Stimulated activated naive B cell treated with anti-CD40 and anti-IgM and Interleukin-4, amounts not matched to agents 10 μg/mL and 1 μg/mL and 100 μg/mL, for 72 hours (primary cell): ENCODE data around the gene GCK.

ENCODE experiments used
- ATAC-seq, 2 donors: fragments of 150-1000 bp; cut with Tn5 transposase; replicated peaks; 2 replicates each; pipeline ENCODE4 v1.10.0; 2021; ENCODE audit warnings: moderate library complexity in 1 of 2
- DNase-seq: peaks from one replicate; pipeline ENCODE4 v3.0.0; 2021
- H3K27ac Mint-ChIP-seq: one replicate; pipeline ENCODE4 v1.8.0; 2022; ENCODE audit warnings: mild to moderate bottlenecking, mixed read lengths
- H3K27me3 Mint-ChIP-seq, 2 donors: one replicate each; pipeline ENCODE4 v1.8.0; 2022; ENCODE audit warnings: mixed read lengths in 2 of 2
- H3K36me3 Mint-ChIP-seq, 2 donors: one replicate each; pipeline ENCODE4 v1.8.0; 2022; ENCODE audit warnings: mixed read lengths in 2 of 2, mild to moderate bottlenecking in 1 of 2
- H3K4me1 Mint-ChIP-seq, 2 donors: one replicate each; pipeline ENCODE4 v1.8.0; 2022; ENCODE audit warnings: mixed read lengths in 2 of 2, mild to moderate bottlenecking in 1 of 2
- H3K4me3 Mint-ChIP-seq, 2 donors: one replicate each; pipeline ENCODE4 v1.8.0; 2022; ENCODE audit warnings: mild to moderate bottlenecking in 2 of 2, mixed read lengths in 2 of 2, moderate library complexity in 1 of 2
- H3K9me3 Mint-ChIP-seq, 2 donors: one replicate each; pipeline ENCODE4 v1.8.0; 2022; ENCODE audit warnings: mixed read lengths in 2 of 2, mild to moderate bottlenecking in 1 of 2

Gene GCK

DNA sequence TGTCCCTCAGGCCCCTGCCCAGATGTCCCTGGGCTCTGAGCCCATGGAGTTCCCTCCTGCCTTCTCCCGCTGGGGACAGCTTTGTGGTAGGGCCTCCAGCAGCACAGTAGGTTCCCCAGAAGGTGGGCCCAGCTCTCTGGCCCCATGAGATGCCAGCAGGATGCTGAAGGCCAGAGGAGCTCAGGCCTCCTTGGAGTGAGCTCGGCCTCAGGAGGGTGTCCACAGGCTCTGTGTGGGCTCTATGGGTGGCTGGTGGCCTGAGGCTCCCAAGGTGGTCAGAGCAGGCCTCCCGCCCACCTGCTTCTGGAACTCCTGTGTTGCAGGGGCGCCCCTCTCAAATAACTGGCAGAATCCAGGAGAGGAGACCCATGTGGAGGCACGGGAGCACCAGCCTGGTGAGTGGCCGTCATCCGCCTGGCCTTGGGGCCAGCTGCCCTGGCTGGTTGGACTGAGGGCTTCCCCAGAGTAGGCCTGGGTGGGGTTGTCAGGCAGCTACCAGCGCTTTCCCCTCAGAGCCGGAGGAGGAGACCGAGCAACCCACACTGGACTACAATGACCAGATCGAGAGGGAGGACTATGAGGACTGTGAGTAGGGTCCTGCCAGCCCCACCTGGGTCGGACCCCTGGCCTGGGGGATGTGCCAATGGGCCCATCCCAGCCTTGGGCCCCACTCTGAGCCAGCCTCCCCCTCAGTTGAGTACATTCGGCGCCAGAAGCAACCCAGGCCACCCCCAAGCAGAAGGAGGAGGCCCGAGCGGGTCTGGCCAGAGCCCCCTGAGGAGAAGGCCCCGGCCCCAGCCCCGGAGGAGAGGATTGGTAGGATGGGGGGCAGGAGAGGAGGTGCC, 81.9 kb downstream of the GCK start:
- Mint-ChIP-seq H3K27ac (no peak overlapping the region), H3K9me3 (no peaks in the 10 kb centered on the region), H3K36me3 (peaks cover 10 to 16% of the 10 kb centered on the region in 2 donors), H3K4me1 (peaks cover 25 to 31% of the 10 kb centered on the region in 2 donors), H3K4me3 (no peak overlapping the region), H3K27me3 (no peaks in the 10 kb centered on the region)
- no peak for DNase-seq
- ATAC-seq, result no peak

DNA sequence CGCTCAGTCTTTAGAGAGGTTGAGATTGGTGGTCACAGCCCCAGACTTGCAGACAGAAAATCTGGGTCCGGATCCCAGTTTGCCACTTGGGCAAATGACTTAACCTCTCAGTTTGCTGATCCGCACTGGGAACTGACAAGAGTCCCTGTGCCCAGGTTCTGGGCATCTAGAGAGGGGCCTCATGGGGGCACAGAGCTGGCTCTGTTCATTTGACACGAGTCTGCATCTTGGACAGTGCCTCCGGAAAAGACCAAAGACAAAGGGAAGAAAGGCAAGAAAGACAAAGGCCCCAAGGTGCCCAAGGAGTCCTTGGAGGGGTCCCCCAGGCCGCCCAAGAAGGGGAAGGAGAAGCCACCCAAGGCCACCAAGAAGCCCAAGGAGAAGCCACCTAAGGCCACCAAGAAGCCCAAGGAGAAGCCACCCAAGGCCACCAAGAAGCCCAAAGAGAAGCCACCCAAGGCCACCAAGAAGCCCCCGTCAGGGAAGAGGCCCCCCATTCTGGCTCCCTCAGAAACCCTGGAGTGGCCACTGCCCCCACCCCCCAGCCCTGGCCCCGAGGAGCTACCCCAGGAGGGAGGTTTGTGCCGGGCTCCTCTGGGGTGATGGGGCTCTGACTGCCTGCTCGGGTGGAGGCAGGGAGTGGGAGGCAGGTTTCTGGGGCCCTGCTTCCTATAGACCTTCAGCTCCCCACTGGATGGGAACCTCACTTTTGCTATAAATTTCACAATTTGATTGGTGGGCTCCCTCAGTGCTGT, 82.8 kb downstream of the GCK start:
- ATAC-seq (no peak), DNase-seq (no peak)
- Mint-ChIP-seq H3K27ac (peak overlapping the region; percentile 57), H3K9me3 (no peaks in the 10 kb centered on the region), H3K27me3 (no peaks in the 10 kb centered on the region), H3K4me3 (no peak overlapping the region), H3K4me1 (peaks cover 30 to 38% of the 10 kb centered on the region in 2 donors), H3K36me3 (peaks cover 4 to 9% of the 10 kb centered on the region in 2 donors)

DNA sequence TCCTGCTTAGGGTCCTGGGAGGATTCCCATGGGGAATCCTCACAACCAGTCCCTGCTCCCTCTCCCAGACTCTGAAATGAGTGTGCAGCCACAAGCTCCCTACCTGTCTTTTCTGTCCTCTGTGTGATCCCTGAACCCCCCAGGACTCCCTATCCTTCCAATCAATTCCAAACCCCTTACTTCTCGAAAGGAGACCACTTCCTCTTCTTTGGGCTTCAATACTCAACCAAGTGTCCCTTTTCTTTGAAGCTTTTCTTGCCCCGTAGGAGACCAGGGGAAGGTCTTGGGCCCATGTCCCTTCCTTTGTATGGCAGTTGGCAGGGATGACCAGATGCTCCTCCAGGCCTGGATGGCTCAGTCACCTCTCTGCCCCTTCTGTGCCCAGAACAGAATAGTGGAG, 83.4 kb downstream of the GCK start:
- Mint-ChIP-seq H3K27me3 (no peaks in the 10 kb centered on the region), H3K4me1 (peaks cover 36 to 45% of the 10 kb centered on the region in 2 donors), H3K27ac (no peak overlapping the region), H3K4me3 (peak overlapping the region; percentile 26 to 35), H3K36me3 (peaks cover 4 to 9% of the 10 kb centered on the region in 2 donors), H3K9me3 (no peaks in the 10 kb centered on the region)
- ATAC-seq (no peak), DNase-seq (no peak)

DNA sequence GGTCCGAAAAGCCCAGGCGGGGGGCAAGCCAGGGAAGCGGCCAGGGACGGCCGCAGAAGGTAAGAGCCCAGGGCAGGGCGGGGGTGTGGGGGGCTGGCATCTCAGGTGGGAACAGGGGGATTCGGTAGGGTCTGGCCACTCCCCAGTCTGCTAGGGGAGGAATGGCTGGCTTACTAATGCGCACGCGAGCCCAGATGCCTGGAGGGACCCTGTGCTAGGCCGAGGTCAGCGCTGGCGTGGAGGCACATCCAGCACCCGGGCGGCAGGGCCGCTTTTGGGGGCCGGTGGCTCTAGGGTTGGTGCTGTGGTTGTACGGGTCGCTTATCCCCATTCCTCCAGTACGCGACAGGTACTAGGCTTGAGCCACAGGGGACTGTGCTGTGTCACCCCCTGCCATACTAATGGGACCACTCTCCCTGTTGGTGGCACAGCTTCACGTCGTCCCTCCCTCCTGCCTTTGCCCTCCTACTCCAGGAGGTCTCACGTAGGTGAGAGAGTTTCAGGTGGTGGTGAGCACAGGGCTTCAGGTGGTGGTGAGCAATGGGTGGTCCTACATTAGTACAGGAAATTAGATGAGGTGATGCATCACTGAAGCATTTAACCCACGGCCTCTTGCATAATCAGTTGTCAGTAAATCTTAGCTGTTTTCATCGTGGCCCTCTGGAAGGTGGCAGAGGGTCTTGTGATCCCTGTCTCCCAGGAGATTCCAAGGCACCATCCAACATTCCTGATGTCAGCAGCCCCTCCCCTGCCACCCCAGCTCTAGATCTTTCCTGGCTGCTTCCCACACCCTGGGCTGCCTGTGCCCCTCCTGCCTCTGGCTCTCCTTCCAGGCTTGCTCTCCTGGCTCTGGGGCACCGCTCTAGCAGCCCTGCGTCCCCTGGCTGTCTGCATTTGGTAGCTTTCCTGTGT, 84.1 kb downstream of the GCK start:
- Mint-ChIP-seq H3K36me3 (peaks cover 4 to 9% of the 10 kb centered on the region in 2 donors), H3K9me3 (no peaks in the 10 kb centered on the region), H3K27ac (peak overlapping the region; percentile 56), H3K4me1 (peaks cover 43 to 52% of the 10 kb centered on the region in 2 donors), H3K27me3 (no peaks in the 10 kb centered on the region), H3K4me3 (peak overlapping the region; percentile 72)
- ATAC-seq (peak; percentile 12 to 30), DNase-seq (no peak)

DNA sequence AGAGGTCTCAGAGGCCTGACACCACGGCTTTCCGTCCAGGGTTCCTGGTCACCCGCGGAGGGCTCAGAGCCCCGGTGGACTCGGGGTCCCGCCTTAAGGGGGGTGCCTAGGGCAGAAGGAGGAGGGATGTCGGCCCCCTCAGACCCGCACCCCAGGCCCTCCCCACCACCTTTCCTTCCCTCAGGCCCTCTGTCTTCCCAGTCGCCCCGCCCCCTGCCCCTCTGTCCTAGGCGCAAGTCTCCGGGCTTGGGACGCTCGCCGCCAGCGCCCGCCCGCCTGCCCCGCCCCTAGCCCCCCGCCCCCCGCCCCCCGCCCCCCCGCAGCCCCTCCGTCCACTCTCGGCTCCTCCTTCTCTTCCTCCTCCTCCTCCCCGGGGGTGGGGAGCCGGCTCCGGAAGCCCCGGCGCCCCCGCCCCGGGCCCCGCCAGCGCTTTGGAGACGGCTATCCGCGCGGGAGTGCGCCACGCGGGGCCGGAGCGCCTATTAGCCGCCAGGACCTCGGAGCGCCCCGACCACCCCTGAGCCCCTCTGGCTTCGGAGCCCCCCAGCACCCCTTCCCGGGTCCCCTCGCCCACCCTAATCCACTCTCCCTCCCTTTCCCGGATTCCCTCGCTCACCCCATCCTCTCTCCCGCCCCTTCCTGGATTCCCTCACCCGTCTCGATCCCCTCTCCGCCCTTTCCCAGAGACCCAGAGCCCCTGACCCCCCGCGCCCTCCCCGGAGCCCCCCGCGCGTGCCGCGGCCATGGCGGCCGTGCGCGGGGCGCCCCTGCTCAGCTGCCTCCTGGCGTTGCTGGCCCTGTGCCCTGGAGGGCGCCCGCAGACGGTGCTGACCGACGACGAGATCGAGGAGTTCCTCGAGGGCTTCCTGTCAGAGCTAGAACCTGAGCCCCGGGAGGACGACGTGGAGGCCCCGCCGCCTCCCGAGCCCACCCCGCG, 85.0 kb downstream of the GCK start, which contains the start of gene AEBP1:
Gene AEBP1, plus strand, starts transcription at position 423 of the 937 bp plus-strand sequence. Its CDS starts 321 bp downstream, at position 744.
- Mint-ChIP-seq H3K4me1 (peaks cover 44 to 58% of the 10 kb centered on the region in 2 donors), H3K9me3 (no peaks in the 10 kb centered on the region), H3K36me3 (peaks cover 4 to 9% of the 10 kb centered on the region in 2 donors), H3K4me3 (peak within 1 kb of the TSS; percentile 72), H3K27me3 (no peaks in the 10 kb centered on the region), H3K27ac (peak within 1 kb of the TSS; percentile 67)
- peak; percentile 64 to 74 for ATAC-seq
- DNase-seq, result peak; percentile 39

DNA sequence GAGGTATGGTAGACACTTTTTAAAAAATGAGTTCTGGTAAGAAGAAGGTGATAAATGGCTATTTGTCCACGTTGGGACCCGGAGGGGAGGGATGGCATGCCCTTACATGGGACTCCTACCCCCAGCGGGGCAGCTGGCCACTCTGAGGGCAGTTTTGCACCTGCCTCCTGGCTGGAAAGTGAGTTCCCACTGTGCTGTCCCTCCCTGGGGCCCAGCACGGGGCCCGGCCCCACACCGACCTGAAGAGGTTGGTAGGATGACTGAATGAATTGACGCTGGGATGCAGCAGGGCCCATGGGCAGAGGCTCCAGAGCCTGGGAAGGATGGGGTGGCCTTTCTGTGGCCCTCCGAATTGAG, 85.7 kb downstream of the GCK start:
- H3K27ac Mint-ChIP-seq, result peak overlapping the region; percentile 7
- no peak for ATAC-seq
- no peak for DNase-seq
- H3K4me1 Mint-ChIP-seq, result peaks cover 44 to 58% of the 10 kb centered on the region in 2 donors
- H3K27me3 Mint-ChIP-seq, result no peaks in the 10 kb centered on the region
- no peaks in the 10 kb centered on the region for H3K9me3 Mint-ChIP-seq
- H3K4me3 Mint-ChIP-seq, result peak overlapping the region; percentile 43 to 71
- peaks cover 0 to 6% of the 10 kb centered on the region in 2 donors for H3K36me3 Mint-ChIP-seq

DNA sequence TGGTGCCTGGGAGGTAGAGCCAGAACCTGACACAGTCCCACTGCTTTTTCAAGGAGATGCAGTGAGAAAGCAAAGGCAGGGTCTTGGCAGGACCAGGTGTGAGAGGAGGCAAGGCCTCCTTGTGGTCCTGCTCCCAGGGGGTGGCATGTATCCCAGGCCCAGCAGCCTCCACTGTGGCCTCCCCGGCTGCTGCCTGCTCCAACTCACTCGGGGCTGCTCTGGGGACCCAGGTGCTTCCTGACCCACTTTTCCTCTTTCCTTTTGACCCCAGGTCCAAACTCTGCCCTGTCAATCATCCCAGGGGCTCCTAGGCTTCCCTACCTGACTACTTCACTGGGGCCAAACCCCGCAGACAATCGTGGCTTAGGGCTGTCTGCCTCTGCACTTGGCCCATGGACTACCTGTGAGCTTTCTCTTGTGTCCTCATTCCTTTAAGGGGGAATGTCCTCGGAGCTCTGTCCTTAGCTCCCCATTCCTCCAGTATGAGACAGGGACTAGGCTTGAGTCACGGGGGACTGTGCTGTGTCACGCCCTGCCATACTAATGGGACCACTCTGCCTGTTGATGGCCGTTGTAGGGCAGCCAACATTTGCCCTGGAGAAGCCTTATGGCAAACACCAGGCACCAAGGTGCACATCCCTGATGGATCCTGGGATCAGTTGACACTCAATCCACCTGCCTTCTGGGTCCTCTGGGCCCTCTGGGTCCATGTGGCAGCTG, 86.2 kb downstream of the GCK start:
- Mint-ChIP-seq H3K4me1 (peaks cover 40 to 59% of the 10 kb centered on the region in 2 donors), H3K27me3 (no peaks in the 10 kb centered on the region), H3K36me3 (peaks cover 0 to under 1% of the 10 kb centered on the region in 2 donors), H3K9me3 (no peaks in the 10 kb centered on the region), H3K27ac (peak overlapping the region; percentile 7), H3K4me3 (peak overlapping the region; percentile 43 to 71)
- no peak for DNase-seq
- ATAC-seq, result no peak

DNA sequence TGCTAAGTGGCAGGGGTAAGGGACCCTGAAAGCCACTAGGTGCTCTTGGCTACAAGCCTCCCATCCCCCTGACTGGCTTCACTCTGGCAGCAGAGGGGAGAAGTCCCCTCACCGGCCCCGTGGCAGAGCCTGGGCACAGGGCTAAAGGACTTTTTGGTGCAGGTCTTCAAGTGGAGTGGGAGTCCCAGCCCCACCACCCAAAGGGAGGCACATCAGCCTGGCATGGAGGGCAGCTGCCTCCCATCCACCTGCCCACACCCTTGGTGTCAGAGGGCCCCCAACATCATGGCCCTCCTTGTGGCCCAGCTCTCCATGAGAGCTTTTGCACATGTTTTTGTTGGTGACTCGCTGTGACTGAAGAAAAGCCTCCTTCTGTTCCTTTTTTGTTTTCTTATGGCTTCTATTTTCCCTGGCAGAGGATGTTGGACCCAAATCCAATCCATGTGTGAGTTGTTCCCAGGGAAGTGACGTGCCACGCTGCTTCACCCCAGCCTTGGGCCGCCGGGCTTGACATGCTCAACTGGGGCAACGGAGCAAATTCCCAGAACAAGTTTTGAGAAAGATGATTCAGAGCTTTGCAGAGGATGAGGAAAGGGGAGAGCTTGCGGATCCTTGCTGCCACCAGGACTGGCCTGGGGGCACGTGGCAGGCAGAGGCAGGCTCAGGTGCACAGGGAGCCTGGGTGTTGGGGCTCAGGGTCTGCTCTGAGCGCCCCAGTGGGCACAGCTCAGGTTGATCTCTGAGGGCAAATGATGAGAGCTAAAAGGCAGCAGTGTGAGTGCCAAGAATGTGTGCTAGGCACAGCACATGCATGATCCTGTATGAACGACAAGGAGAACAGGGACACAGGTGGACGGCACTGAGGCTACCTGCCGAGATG, 87.0 kb downstream of the GCK start:
- ATAC-seq (no peak), DNase-seq (no peak)
- H3K27me3 Mint-ChIP-seq, result no peaks in the 10 kb centered on the region
- H3K9me3 Mint-ChIP-seq, result no peaks in the 10 kb centered on the region
- peaks cover 47 to 67% of the 10 kb centered on the region in 2 donors for H3K4me1 Mint-ChIP-seq
- H3K4me3 Mint-ChIP-seq, result no peak overlapping the region
- H3K27ac Mint-ChIP-seq, result no peak overlapping the region
- no peaks in the 10 kb centered on the region for H3K36me3 Mint-ChIP-seq

DNA sequence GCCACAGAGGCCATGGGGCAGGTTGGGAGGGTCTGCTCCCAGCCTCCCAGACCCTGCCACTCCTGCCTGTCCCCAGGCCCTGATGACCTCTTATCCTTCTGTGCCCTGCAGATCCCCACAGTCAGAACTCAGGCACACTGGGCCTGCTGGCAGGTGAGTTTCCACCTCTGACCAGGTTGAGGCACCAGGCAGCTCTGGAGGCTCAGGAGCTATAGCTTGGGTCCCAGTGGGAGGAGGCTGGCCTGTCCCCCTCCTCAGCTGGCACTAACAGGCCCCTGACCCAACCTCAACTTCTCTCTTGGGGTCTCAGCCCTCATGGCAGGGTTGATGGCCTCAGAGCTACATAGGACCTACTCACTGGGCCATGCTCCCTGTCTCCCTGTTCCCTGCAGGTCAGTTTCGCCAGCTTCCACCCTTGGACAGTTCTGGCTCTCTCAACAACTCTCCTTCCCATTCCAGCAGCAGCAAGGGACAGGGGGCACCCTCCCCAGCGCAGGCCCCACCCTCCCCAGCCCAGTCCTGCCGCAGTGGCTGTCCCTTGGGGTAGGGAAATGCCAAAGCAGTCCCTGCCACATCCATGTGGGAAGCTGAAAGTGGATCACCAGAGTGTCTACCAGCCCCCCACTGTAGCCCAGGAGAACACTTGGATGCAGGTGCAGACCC, 87.8 kb downstream of the GCK start:
- H3K27me3 Mint-ChIP-seq, result no peaks in the 10 kb centered on the region
- H3K4me1 Mint-ChIP-seq, result peaks cover 55 to 75% of the 10 kb centered on the region in 2 donors
- DNase-seq (no peak), ATAC-seq (no peak)
- no peaks in the 10 kb centered on the region for H3K9me3 Mint-ChIP-seq
- H3K4me3 Mint-ChIP-seq, result no peak overlapping the region
- no peaks in the 10 kb centered on the region for H3K36me3 Mint-ChIP-seq
- peak overlapping the region; percentile 87 for H3K27ac Mint-ChIP-seq

DNA sequence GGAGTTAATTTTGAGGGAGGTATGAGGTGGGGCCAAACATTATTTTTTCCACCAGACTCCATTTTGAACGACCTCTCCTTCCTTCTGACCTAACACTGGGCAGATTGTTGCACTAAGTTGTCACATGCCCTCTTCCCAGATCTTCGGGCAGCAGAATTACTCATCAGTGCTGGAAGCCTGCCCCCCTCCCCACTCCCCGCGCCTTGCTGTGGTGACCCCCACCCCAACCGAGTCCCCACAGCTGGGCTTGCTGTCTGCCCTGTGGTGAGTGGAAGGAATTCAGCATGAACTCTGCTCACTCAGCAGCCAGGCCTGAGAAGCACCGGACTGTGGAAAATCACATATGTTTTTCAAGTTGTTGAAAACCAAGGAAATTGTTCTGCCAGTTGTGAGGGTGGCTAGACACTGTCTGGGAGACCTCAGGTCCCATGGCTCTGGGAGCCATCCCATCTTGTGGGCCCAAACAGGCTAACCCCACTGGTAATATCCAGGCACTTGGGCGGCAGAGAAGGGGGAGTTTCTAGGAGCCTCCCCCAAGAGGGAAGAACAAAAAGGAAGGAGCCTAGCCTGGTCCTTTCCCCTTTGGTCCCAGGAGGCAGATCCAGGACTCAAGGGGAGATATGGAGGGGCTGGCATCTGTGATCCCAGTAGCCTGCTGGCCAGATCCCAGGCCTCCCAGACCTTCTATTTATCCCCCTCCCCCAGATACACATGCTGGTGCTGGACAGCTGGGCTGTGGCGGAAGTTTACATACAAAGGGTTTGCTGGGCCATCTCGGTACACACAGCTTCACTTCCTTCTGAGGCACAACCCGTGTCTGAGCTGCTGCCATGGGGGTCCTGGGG, 88.6 kb downstream of the GCK start:
- Mint-ChIP-seq H3K9me3 (no peaks in the 10 kb centered on the region), H3K27ac (peak overlapping the region; percentile 87), H3K4me1 (peaks cover 51 to 74% of the 10 kb centered on the region in 2 donors), H3K4me3 (peak overlapping the region; percentile 23 to 39), H3K36me3 (no peaks in the 10 kb centered on the region), H3K27me3 (no peaks in the 10 kb centered on the region)
- ATAC-seq, result no peak
- no peak for DNase-seq

DNA sequence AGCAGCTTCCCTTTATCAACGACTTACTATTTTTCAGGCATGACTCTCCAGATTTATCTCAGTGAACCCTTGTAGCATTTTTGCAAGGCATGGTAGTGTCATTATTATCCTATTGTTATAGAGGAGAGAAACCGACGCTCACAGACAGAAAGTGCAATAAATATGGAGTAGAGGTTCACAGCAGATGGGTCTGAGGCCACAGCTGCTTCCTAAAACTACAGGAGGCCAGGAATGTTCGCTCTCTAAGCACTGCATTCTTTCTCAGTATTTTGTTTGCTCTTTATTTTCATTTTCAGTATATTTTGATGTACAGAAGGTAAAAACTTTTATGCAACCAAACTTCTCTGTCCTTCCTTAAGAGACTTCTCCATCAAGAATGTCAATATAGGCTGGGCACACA, 89.6 kb downstream of the GCK start:
- DNase-seq (no peak), ATAC-seq (no peak)

More for the DNA sequence above, 89.6 kb downstream of the GCK start:
- H3K4me1 Mint-ChIP-seq, result peaks cover 49 to 74% of the 10 kb centered on the region in 2 donors
- H3K4me3 Mint-ChIP-seq, result no peak overlapping the region
- no peaks in the 10 kb centered on the region for H3K36me3 Mint-ChIP-seq
- H3K9me3 Mint-ChIP-seq, result no peaks in the 10 kb centered on the region
- H3K27ac Mint-ChIP-seq, result no peak overlapping the region
- no peaks in the 10 kb centered on the region for H3K27me3 Mint-ChIP-seq
